ENCODE data around the gene SDC1. TPM values are rescaled to one million over a fixed set of nuclear protein-coding genes. Genes with fewer than 3 reads are reported as not detected.

Gene SDC1
- total RNA-seq, 4 donors from 2014 or later, result 0.50 to 5.4 (median 1.6) TPM

- no peak for DNase-seq (ENCODE audit: low spot score)
- no peak for TF ChIP-seq CTCF (IDR thresholded peaks at IDR 0.05)
- no peak for ATAC-seq (ENCODE audit: low FRiP score)
These were observed 38.7 kb downstream of the SDC1 start for GRCh38 chr2:20186078-20186854.

- ATAC-seq (ENCODE audit: low FRiP score) (peak; percentile 31), DNase-seq (ENCODE audit: low spot score) (no peak)
- TF ChIP-seq CTCF (IDR thresholded peaks at IDR 0.05), result no peak
These were observed 39.5 kb downstream of the SDC1 start for GRCh38 chr2:20185176-20186022.

GRCh38 chr2:20184067-20184938, 40.6 kb downstream of the SDC1 start:
- ATAC-seq (ENCODE audit: low FRiP score), result no peak
- TF ChIP-seq CTCF (IDR thresholded peaks at IDR 0.05), result no peak
- no peak for DNase-seq (ENCODE audit: low spot score)

- DNase-seq (ENCODE audit: low spot score), result no peak
- no peak for ATAC-seq (ENCODE audit: low FRiP score)
- no peak for TF ChIP-seq CTCF (IDR thresholded peaks at IDR 0.05)
These were observed 41.6 kb downstream of the SDC1 start for GRCh38 chr2:20183373-20183772.

GRCh38 chr2:20182241-20182931, 42.5 kb downstream of the SDC1 start:
- ATAC-seq (ENCODE audit: low FRiP score), result no peak
- TF ChIP-seq CTCF (IDR thresholded peaks at IDR 0.05), result no peak
- no peak for DNase-seq (ENCODE audit: low spot score)

GRCh38 chr2:20181761-20182160, 43.2 kb downstream of the SDC1 start:
- DNase-seq (ENCODE audit: low spot score) (no peak), ATAC-seq (ENCODE audit: low FRiP score) (no peak)
- no peak for TF ChIP-seq CTCF (IDR thresholded peaks at IDR 0.05)
